NCI-H226 (cell line): ENCODE measurements around the gene GADD45GIP1.
A peak's percentile ranks its signal among the peaks of the same experiment; 100 is the strongest.
"Not testable (repeated sequence)": the region's sequence is repeated elsewhere in the genome, so short reads cannot be mapped to it uniquely, and the experiment has no call there.

ENCODE experiments used
- DNase-seq: peaks from one replicate; pipeline ENCODE4 v3.0.0-alpha.2; 2015

The GADD45GIP1 gene

DNA sequence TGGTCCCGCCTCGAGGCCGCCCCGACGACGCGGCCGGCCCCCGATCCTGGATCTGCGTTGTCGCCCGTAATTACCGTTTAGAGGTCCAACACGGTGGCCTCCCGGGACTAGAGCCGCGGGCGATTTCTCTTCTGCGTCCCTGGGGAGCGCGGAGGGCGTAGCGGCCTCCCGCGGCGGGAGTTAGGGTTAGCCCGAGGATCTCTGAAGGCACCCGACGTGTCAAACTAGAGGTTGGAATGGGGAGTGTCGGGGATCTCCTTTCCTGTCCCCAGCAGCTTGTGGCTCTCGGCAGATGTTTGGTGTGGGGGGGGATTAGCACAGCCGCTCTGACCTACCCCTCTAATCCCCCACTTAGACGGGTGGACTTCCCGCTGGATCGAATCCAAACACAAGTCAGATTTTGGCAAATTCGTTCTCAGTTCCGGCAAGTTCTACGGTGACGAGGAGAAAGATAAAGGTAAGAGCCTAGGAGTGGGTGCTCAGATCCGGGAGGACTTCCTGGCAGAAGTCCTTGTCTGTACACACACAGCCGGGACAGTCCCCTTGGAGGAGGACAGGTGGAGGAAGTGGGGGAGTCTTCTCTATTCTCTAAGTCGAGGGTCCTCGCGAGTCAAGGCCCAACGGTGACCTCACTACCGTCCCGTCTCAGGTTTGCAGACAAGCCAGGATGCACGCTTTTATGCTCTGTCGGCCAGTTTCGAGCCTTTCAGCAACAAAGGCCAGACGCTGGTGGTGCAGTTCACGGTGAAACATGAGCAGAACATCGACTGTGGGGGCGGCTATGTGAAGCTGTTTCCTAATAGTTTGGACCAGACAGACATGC, 18.0 kb downstream of the GADD45GIP1 start:
- DNase-seq: no peak

DNA sequence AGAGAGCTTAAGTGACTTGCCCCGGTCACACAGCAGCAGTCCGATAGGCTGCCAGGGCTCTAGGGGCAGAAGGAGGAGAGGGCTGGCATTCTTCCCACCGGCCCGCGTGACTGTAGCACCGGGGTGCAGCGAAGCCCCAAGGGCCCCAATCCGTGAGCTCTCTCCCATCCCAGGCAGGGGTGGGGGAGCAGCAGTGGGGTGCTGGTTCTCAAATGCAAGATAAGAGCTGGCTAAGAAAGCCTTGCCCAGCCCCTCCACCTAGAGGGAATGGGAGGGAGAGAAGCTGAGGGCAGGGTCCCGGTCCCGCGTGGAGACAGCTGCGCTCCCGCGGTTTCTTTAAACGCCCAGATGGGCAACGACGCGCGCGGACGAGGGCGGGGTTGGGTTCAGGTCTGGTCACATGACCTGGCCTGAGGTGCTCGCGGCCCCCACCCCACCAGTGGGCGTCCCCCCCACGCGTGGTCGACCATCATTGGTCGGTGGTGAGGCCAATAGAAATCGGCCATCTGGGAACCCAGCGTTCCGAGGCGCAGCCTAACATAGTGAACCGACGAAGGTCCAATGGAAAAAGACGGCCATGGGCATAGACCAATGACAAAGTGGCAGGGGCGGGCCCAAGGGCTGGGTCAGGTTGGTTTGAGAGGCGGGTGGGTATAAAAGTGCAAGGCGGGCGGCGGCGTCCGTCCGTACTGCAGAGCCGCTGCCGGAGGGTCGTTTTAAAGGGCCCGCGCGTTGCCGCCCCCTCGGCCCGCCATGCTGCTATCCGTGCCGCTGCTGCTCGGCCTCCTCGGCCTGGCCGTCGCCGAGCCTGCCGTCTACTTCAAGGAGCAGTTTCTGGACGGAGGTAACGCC, 18.9 kb downstream of the GADD45GIP1 start, which contains the start of gene CALR:
Gene CALR, plus strand, starts transcription at position 683 of the 852 bp plus-strand sequence. Its CDS starts 71 bp downstream, at position 754.
- DNase-seq: peak; percentile 98

DNA sequence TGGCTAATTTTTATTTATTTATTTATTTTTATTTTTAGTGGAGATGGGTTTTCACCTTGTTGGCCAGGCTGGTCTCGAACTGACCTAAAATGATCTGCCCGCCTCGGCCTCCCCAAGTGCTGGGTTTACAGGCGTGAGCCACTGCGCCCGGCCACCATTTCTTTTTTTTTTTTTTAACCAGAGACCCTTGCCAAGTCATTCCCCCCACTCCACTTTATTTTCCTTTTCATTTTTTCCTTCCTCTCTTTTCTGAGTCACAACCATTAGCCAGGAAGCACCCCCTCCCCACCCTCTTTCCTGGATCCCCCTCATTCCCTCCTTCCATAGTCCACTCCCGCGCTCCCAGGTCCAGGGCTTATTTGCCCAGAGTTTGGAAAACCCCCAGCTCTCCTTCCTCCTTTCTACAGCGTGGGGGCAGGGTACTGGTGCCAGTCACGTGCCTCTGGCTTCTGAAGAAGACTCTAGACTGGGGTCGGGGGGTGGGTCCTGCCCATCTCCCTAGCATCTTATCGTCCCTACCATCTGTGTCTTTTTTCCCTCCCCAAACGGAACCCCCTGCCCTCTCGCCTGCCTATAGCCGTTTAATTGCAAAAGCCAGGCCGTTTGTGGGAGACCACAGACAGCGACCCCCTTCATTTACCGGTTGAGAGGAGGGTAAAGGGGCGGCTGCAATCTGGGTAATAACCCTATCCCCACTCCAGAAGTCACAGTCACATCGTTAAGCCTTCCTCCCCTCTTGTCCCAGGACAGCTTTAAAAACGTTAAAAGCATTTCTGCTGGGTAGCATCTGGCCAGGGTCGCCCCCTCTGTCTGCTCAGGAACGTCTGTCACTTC, 19.7 kb downstream of the GADD45GIP1 start:
- DNase-seq: no peak

DNA sequence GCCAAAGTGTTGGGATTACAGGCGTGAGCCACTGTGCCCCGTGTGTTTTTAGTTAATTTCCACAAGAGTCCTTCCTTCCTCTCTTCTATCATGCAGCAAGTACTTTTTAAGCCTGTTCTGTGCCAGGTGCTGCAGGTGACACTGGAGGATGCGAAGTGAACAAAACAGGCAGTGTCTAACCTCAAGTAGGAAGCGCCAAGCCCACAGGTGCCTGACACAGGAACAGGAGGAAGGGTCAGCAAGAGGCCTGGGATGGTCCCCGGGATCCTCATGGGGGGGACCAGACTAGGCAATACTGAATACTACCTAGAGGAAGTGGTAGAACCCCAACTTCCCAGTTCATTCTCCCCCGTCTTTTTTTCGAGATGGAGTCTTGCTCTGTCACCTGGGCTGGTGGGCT, 20.4 kb downstream of the GADD45GIP1 start:
- no peak for DNase-seq

DNA sequence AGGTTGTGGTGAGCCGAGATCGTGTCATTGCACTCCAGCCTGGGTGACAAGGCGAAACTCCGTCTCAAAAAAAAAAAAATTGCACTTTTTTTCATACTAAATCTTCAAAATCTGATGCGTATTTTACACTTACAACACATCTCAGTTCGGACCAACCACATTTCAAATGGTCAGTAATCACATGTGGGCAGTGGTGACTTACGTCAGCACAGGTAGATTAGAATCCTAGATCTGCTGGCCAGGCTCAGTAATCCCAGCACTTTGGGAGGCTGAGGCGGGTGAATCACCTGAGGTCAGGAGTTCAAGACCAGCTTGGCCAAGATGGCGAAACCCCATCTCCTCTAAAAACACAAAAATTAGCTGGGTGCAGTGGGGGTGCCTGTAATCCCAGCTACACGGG, 22.0 kb downstream of the GADD45GIP1 start:
- no peak for DNase-seq

DNA sequence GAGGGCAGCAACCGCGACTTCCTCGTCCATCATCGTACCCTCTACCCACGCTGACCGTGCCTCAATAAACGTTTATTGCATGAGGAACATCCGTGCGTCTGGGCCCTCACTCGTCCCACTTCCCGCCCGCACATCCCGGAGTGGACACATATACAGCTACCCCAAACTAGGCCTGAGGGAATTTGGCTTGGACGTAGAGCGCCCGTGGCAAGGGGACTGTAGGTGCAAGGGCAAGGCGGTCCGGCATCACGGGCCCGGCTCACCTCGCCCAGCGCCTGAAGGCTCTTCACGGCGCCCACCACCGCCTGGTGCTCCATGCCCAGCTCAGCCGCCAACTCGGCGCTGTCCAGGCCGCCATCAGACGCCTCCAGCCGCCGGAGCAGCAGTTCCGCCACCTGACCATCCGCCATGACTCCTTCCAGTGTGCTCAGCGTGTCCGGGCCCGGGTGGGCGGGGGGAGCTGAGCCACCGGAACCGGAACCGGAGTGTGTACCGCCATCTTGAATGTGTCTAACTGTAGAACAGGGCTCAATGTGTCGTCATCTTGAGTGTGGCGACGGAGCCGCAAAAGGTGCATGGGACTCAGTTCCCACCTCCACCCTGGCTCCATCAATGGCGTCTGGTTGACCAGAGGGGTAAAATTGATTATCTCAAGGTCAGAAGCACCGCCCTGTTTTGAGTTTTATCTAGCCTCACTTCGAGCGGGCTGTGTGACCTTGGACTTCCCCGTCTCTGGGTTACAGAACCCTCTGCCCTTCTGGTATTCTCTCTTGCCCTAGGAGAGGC, 23.5 kb downstream of the GADD45GIP1 start, which contains the start of gene FARSA:
Gene FARSA, minus strand, starts transcription at position 425 of the 786 bp plus-strand sequence. Its CDS starts 15 bp downstream, at position 410.
- DNase-seq: peak; percentile 85

DNA sequence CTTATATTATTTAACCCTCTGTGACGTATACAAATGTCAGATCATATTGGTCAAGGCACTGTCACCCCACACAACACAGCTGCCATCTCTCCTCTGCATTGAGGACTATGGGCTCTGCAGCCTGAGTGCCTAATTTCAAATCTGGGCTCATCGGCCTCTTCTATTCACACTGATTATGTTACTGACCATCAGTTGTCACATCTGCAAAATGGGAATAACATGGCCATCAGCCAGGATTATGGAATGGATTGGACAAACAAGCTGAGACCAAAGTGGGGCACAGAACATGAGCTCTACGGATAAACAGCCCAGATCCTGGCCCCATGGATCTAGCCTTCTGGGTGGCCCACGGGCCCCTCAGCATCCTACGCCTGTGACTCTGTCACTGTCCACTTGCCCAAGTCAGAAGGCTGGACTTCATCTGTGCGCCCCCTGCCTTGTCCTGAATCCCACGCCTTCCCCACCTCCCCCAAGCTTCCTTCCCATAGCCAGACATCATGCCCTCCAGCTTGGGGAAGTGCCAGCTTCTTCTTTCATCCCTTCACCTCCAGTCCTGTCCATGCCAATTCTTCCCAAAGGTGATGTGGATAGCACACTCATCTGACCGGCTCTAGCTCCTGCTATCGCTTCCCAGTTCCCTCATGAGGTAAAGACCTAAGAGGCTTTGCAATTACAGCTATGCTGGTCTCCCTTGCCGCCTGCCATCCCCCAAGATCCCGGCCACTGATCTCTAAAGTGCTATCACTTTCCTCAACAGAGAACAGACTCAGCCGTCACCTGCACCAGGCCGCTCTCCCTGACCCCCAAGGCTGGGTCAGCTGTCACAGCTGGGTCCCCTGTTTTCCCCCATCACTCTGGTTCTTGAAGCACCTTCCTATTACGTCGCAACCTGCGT, 24.4 kb downstream of the GADD45GIP1 start:
- no peak for DNase-seq

DNA sequence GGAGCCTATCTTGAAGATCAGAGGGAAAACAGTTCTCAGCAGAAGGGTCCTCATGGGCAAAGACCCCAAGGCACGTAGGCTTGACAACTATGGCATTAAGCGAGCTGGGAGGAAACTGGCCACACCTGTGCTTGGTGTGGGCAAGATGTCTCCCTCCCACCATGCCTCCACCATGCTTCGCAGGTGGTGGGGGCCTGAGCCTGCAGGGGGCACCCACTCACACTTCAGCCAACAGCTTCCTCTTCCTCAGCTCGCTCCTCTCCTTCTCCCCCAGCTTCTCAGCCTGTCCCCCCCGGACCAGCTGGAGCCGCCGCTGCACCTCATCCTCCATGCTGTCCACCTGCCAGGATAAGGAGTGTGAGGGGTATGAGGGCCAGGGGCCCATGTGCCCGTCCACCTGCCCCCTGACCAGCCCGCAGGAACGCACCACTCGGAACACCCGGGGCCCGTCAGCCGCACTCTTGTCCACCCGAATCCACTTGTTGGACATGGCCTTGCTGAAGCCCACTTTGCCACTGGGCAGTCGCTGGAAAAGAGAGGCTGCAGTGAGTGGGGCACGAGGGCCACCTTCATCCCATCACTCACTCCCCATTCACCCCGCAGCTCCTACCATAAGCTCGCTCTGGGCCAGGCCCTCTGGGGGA, 26.9 kb downstream of the GADD45GIP1 start:
- DNase-seq: no peak

DNA sequence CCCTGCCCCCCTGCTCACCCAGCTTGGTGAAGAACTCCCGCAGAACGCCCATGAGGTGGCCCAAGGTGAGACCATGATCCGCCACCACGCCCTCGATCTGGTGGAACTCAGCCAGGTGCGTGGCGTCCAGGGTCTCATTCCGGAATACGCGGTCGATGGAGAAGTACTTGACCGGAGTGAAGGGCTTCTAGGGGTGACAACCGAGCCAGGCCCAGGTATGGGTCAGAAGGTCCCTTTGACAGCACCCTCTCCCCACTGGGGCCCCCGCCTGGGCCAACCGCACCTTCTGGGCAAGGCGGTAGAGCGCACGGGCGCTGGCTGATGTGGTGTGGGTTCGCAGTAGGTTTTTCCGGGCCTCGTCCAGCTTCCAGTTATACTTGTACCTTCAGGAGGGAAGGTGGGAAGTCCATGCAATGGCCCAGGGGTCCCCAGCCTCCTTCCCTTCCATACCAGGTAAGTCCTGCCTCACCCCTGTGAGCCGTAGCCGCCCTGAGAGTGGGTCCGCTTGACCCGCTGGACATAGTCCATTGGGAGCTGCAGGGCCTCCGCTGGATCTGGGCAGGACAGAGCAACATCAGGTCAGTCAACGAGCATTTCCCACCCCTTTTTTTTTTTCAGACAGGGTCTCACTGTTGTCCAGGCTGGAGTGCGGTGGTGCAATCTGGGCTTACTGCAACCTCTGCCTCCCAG, 32.3 kb downstream of the GADD45GIP1 start:
- no peak for DNase-seq

DNA sequence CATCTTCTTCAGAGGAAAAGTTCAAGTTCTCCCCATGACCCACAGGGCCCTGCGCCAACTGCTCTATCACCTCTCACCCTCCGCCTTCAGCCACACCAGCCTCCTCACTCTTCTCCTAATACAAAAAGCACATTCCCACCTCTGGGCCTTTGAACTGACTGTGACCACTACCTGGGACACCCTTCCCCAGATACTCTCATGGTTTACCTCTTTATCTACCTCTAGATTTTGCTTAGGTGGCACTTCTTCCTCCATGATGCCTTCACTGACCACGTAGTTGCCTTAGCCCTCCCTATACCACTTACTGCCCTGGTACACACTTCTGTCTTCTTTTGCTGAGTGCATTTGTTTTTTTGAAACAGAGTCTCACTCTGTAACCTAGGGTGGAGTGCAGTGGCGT, 34.1 kb downstream of the GADD45GIP1 start:
- DNase-seq: no peak

DNA sequence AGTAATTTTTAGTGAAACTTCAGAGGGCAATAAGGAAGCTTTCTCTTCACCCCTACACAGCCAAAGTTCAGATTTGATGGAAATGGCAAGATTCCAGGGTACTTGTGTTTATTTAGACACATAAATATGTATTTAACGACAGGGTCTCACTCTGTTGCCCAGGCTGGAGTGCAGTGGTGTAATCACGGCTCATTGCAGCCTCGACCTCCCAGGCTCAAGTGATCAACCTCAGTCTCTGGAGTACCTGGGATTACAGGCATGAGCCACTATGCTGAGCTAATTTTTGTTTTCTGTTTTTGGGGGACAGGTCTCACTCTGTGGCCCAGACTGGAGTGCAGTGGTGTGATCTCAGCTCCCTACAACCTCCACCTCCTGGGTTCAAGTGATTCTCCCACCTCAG, 36.0 kb downstream of the GADD45GIP1 start:
- DNase-seq: no peak

DNA sequence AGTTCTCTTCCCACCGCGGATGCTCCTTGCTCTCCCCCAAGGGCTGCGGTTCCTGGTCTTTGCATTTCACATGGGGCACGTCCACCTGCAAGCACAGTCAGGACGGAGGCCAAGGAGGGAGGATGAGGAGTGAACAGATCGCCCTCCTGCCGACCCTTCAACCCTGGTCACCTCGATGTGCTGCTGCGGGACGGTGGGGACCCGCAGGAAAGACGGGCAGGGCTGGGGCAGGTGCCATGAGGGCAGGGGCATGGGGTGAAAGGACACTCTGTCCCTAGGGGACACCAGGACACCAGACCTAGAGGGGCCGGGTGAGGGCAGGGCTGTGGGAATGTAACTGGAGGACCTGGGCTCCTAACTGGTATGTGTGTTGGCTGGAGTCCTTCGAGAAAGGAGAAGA, 38.8 kb downstream of the GADD45GIP1 start:
- DNase-seq: no peak

DNA sequence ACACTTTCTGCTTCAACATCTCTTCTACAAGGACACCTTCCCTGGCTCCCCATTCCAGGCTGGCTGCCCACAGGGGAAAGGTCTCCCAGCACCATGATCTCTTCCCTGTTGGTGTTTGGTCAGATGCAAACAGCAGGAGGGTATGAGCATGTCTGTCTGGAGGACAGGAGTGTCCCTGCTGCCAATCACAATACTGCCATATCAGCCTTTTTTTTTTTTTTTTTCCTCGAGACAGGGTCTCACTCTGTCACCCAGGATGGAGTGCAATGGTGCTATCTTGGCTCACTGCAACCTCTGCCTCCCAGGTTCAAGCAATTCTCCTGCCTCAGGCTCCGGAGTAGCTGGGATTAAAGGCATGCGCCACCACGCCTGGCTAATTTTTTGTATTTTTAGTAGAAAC, 41.2 kb downstream of the GADD45GIP1 start:
- DNase-seq: not testable (repeated sequence)

DNA sequence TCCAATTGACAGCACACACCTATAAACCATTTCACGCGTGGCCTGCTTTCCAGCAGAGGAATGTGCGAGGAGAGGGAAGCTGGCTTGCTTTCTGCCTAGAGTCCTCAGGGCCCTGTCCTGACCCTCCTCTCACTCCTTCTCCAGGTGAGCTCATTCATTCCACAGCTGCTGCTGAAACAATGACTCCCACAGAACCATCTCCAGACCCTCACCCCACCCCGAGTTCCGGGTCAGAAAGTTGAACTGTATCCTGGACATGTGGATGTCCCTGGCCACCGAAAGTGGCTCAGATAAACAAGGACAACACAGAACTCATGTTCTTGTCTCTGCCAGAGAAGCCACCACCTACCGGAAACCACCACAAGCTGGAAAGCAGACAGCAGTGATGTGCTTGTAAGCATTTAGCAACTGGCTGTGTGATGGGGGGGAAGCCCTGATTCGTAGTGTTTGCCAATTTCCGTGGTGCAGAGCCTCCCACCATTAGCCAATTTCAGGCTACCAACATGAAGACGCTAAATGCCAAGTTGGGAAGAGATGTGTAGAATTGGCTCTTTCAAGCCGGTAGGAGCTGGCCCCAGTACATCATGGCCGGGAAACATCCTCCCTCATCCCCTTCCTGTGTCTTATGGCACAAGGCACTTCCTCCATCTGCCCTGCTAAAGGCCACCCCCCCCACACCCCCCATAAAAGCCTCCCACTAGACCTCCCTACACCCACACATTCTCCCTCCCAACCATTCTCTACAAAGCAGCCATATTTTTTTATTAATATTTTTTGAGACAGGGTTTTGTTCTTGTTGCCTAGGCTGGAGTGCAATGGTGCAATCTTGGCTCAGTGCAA, 43.0 kb downstream of the GADD45GIP1 start:
- DNase-seq: no peak

DNA sequence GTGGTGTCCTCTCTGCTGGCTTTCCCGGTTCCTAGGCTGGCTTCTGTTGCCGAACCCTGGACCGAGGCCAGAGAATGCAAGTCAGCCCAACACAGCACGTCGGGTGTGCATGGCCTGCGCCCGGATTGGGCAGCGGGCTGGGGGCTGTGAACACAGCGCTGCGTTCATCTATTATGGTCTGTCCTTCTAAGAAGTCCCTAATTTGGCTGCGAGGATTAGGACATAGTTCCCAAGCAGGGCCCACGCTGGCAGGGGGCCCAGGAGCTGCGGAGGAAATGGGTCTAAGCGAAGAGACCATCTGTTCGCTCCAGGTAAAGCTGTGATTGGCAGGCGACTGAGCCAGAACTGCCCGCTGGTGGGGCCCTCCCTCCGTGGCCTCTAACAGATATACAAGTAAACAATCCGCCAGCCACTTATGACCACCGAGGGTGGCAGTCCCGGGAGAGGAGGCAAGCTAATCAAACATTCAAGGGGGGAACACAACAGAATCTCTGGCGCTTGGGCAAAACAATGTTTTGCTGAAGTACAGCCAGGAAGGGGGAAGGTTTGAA, 43.9 kb downstream of the GADD45GIP1 start:
- DNase-seq: no peak

DNA sequence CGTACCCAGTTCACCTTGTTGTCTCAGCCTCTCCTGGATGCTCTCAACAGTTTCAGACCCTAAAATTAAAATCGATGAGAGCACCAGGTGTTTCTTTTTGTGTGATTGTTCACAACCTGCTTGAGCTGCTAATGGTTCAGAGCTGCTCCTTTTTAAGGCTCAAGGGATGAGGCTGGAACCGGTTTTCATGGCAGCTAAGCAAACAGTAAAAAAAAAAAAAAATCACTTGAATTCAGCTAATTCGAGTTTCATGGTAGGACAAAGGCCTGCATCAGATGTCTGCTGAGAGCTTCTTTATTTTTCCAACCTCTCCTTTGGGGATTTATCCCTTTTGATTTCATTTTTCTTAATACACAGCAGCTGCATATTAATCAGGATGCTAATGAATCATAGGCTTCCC, 44.5 kb downstream of the GADD45GIP1 start:
- no peak for DNase-seq

DNA sequence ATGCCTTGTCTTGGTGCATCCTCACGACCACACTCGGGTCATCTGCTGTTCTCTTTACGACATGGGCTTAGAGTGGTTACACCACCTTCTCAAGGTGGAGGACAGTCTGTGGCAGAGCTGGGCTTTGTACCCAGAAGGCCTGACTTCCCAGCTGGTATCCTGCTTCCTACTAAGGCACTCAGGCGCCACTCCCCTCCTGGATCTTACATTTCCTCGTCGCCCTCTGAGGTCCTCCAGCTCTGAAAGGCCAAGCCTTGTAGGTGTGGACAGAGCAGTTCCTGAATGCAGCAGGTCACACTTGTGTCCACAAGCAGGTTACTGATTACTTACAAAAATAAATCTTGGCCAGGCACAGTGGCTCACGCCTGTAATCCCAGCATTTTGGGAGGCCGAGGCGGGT, 49.9 kb downstream of the GADD45GIP1 start:
- DNase-seq: no peak
